Stimulated activated CD4-positive, alpha-beta T cell treated with anti-CD3 and anti-CD28 coated beads, Interleukin-4, amount 100 ng/mL, for 4 hours (primary cell): Measurements from ENCODE around the gene XPC.

Experiments used
- DNase-seq, 2 experiments: peaks; one replicate each; pipeline ENCODE4 v3.0.0-alpha.2; 2020

The XPC gene

GRCh38 chr3:14169871-14170270 is 8.5 kb downstream of the XPC start:
- no peak for DNase-seq

- DNase-seq: no peak
These were observed 9.0 kb downstream of the XPC start for GRCh38 chr3:14169435-14169834.

GRCh38 chr3:14166877-14167603 is 11.4 kb downstream of the XPC start:
- DNase-seq: no peak

GRCh38 chr3:14162178-14162577 is 16.2 kb downstream of the XPC start:
- no peak for DNase-seq

- no peak for DNase-seq
These were observed 17.1 kb downstream of the XPC start for GRCh38 chr3:14161282-14161681.

- no peak for DNase-seq
These were observed 19.0 kb downstream of the XPC start for GRCh38 chr3:14159426-14159825.

- DNase-seq: no peak
These were observed 20.0 kb downstream of the XPC start for GRCh38 chr3:14158370-14158769.

- DNase-seq: no peak
These were observed 20.4 kb downstream of the XPC start for GRCh38 chr3:14157951-14158350.

- DNase-seq: no peak
These were observed 21.4 kb downstream of the XPC start for GRCh38 chr3:14156843-14157561.

- DNase-seq: no peak
These were observed 22.2 kb downstream of the XPC start for GRCh38 chr3:14156201-14156600.

GRCh38 chr3:14154895-14155440 is 23.4 kb downstream of the XPC start:
- DNase-seq: no peak

GRCh38 chr3:14154276-14154675 is 24.1 kb downstream of the XPC start:
- DNase-seq: no peak

- no peak for DNase-seq
These were observed 24.7 kb downstream of the XPC start for GRCh38 chr3:14153663-14154062.

GRCh38 chr3:14152963-14153355 is 25.4 kb downstream of the XPC start:
- DNase-seq: no peak

GRCh38 chr3:14152233-14152962 is 26.0 kb downstream of the XPC start:
- no peak for DNase-seq

- no peak for DNase-seq
These were observed 26.8 kb downstream of the XPC start for GRCh38 chr3:14151471-14152083.

- no peak for DNase-seq
These were observed 27.7 kb downstream of the XPC start for GRCh38 chr3:14150491-14151230.

GRCh38 chr3:14150078-14150477 is 28.3 kb downstream of the XPC start:
- DNase-seq: no peak

GRCh38 chr3:14148041-14148985 is 30.1 kb downstream of the XPC start:
- DNase-seq: no peak

- DNase-seq: no peak
These were observed 30.8 kb downstream of the XPC start for GRCh38 chr3:14147617-14148016.

- DNase-seq: no peak
These were observed 31.4 kb downstream of the XPC start for GRCh38 chr3:14147066-14147435.
